K562 (cell line): ENCODE results near the gene AKNA.

Experiments
- DEAF1 ChIP-seq: fragments of 450-650 bp; formaldehyde crosslinking; IDR thresholded peaks from 2 replicates; pipeline ENCODE4 v1.4.0; 2020; ENCODE audit warnings: mild to moderate bottlenecking, moderate library complexity
- EP300 ChIP-seq: IDR thresholded peaks from 2 replicates; pipeline ENCODE4 v1.6.1; 2012; ENCODE audit warnings: low read length, improper control_type of control experiment
- GABPA ChIP-seq: fragments of 200-800 bp; sonication (Bioruptor generic); conservative IDR thresholded peaks from 2 replicates; pipeline ENCODE4 v1.6.1; 2016; ENCODE audit warnings: low read depth, missing genetic modification characterization, missing compliant biosample characterization

GRCh38 chr9:114342755-114343440 is 44.9 kb downstream of the AKNA start:
- no peak for TF ChIP-seq EP300
- TF ChIP-seq DEAF1 (CRISPR knock-in tag): no peak
- no peak for TF ChIP-seq GABPA (tag)
